Hepatocyte (in vitro differentiated cells): ENCODE results near the gene CFH.

Experiments
- EZH2phosphoT487 ChIP-seq: fragments of 200-600 bp; sonication (generic); IDR thresholded peaks from one replicate; pipeline ENCODE4 v1.6.1; 2018; ENCODE audit warnings: antibody characterized with exemption, mild to moderate bottlenecking, low read depth, moderate library complexity; ENCODE audit not compliant: unreplicated experiment, severe bottlenecking
- TF ChIP-seq, protein P1 (sequence below): fragments of 200-600 bp; sonication (generic); IDR thresholded peaks from 2 replicates; pipeline ENCODE4 v1.5.1; 2016; ENCODE audit warnings: antibody characterized with exemption, mild to moderate bottlenecking; ENCODE audit not compliant: poor library complexity

DNA sequence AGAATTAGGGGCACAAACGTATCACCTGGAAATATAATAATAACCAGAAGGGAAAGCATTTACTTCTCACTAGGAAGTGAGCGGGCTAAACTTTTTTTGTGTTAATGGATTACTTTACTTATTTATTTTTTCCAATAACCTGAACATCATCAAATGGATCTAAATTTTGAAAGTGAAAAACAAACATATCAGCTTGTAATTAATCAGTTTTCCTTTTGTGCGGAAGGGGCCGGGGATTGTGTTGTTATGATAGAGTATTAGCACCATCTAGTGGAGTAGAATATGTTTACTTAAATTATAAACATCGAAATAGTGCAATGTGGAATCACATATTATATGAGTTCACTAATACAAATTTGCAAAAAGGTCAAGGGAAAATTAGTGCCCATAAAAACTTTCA is 9.0 kb downstream of the CFH start:
- no peak for TF ChIP-seq EZH2phosphoT487
- TF ChIP-seq, protein P1, sequence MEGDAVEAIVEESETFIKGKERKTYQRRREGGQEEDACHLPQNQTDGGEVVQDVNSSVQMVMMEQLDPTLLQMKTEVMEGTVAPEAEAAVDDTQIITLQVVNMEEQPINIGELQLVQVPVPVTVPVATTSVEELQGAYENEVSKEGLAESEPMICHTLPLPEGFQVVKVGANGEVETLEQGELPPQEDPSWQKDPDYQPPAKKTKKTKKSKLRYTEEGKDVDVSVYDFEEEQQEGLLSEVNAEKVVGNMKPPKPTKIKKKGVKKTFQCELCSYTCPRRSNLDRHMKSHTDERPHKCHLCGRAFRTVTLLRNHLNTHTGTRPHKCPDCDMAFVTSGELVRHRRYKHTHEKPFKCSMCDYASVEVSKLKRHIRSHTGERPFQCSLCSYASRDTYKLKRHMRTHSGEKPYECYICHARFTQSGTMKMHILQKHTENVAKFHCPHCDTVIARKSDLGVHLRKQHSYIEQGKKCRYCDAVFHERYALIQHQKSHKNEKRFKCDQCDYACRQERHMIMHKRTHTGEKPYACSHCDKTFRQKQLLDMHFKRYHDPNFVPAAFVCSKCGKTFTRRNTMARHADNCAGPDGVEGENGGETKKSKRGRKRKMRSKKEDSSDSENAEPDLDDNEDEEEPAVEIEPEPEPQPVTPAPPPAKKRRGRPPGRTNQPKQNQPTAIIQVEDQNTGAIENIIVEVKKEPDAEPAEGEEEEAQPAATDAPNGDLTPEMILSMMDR = peak; percentile 70
